Neutrophil (primary cell): ENCODE results near the gene PDF.

ENCODE experiments used
- H3K27ac ChIP-seq: fragments of 200-600 bp; sonication (generic); 2 replicates; pipeline ENCODE4 v1.5.1; 2016; ENCODE audit warnings: mild to moderate bottlenecking, moderate library complexity
- H3K27me3 ChIP-seq: fragments of 200-600 bp; sonication (generic); 2 replicates; pipeline ENCODE4 v1.6.0; 2016; ENCODE audit warnings: mild to moderate bottlenecking
- H3K36me3 ChIP-seq: fragments of 200-600 bp; sonication (generic); 2 replicates; pipeline ENCODE4 v1.5.1; 2017
- H3K4me1 ChIP-seq, 2 experiments: fragments of 200-600 bp in 1 of 2; sonication (generic) in 1 of 2; 1 replicate in 1 of 2; 2 replicates in 1 of 2; pipeline versions ENCODE4 v1.5.1 to v1.6.1; 2013 to 2016; ENCODE audit warnings: low read depth in 1 of 2, low read length in 1 of 2, mild to moderate bottlenecking in 1 of 2, moderate library complexity in 1 of 2; ENCODE audit not compliant: control insufficient read depth in 1 of 2, insufficient read depth in 1 of 2
- H3K4me3 ChIP-seq, 2 experiments: fragments of 200-600 bp in 1 of 2; sonication (generic) in 1 of 2; 1 replicate in 1 of 2; 2 replicates in 1 of 2; pipeline ENCODE4 v1.5.1; 2013 to 2016; ENCODE audit warnings: low read depth in 1 of 2, low read length in 1 of 2, mild to moderate bottlenecking in 1 of 2, moderate library complexity in 1 of 2
- H3K9me3 ChIP-seq: fragments of 200-600 bp; sonication (generic); 2 replicates; pipeline ENCODE4 v1.5.1; 2016
- CTCF ChIP-seq: fragments of 200-600 bp; sonication (generic); IDR thresholded peaks from 2 replicates; pipeline ENCODE4 v1.5.1; 2016; ENCODE audit warnings: antibody characterized with exemption

PDF gene

GRCh38 chr16:69318911-69319289 lies 11.5 kb downstream of the PDF start:
- H3K4me3 ChIP-seq: no peak overlapping the region
- H3K4me1 ChIP-seq: no peaks in the 10 kb centered on the region
- no peaks in the 10 kb centered on the region for H3K27me3 ChIP-seq
- H3K36me3 ChIP-seq: peaks cover 97% of the 10 kb centered on the region
- H3K27ac ChIP-seq: no peak overlapping the region
- H3K9me3 ChIP-seq: no peaks in the 10 kb centered on the region
- no peak for TF ChIP-seq CTCF

GRCh38 chr16:69318177-69318910 lies 12.0 kb downstream of the PDF start:
- no peaks in the 10 kb centered on the region for H3K4me1 ChIP-seq
- no peak for TF ChIP-seq CTCF
- H3K4me3 ChIP-seq: no peak overlapping the region
- H3K27ac ChIP-seq: no peak overlapping the region
- peaks cover 91% of the 10 kb centered on the region for H3K36me3 ChIP-seq
- no peaks in the 10 kb centered on the region for H3K9me3 ChIP-seq
- H3K27me3 ChIP-seq: no peaks in the 10 kb centered on the region

GRCh38 chr16:69316595-69317034 lies 13.8 kb downstream of the PDF start:
- H3K36me3 ChIP-seq: peaks cover 74% of the 10 kb centered on the region
- H3K27me3 ChIP-seq: no peaks in the 10 kb centered on the region
- H3K4me3 ChIP-seq: no peak overlapping the region
- no peak overlapping the region for H3K27ac ChIP-seq
- H3K9me3 ChIP-seq: no peaks in the 10 kb centered on the region
- H3K4me1 ChIP-seq: peaks cover 8 to 10% of the 10 kb centered on the region in 2 experiments
- no peak for TF ChIP-seq CTCF

- Histone ChIP-seq H3K27ac (no peak overlapping the region), H3K27me3 (no peaks in the 10 kb centered on the region), H3K4me3 (no peak overlapping the region), H3K36me3 (peaks cover 65% of the 10 kb centered on the region), H3K9me3 (no peaks in the 10 kb centered on the region), H3K4me1 (peaks cover 9 to 12% of the 10 kb centered on the region in 2 experiments)
- TF ChIP-seq CTCF: no peak
These were observed 14.7 kb downstream of the PDF start for GRCh38 chr16:69315486-69316311.

- no peaks in the 10 kb centered on the region for H3K27me3 ChIP-seq
- no peak overlapping the region for H3K27ac ChIP-seq
- peaks cover 53% of the 10 kb centered on the region for H3K36me3 ChIP-seq
- peaks cover 14 to 17% of the 10 kb centered on the region in 2 experiments for H3K4me1 ChIP-seq
- no peak overlapping the region for H3K4me3 ChIP-seq
- no peaks in the 10 kb centered on the region for H3K9me3 ChIP-seq
- TF ChIP-seq CTCF: no peak
These were observed 15.9 kb downstream of the PDF start for GRCh38 chr16:69314534-69314933.
